HG02885 (cell line): ENCODE results near the gene PACSIN3.
A peak's percentile ranks its signal among the peaks of the same experiment; 100 is the strongest.
"Not testable (repeated sequence)": the region's sequence is repeated elsewhere in the genome, so short reads cannot be mapped to it uniquely, and the experiment has no call there.

ENCODE experiments used
- ATAC-seq: cut with Tn5 transposase; IDR thresholded peaks from one replicate; pipeline ENCODE4 v1.9.1; 2021; ENCODE audit warnings: mild to moderate bottlenecking; ENCODE audit not compliant: unreplicated experiment, poor library complexity

PACSIN3 gene

DNA sequence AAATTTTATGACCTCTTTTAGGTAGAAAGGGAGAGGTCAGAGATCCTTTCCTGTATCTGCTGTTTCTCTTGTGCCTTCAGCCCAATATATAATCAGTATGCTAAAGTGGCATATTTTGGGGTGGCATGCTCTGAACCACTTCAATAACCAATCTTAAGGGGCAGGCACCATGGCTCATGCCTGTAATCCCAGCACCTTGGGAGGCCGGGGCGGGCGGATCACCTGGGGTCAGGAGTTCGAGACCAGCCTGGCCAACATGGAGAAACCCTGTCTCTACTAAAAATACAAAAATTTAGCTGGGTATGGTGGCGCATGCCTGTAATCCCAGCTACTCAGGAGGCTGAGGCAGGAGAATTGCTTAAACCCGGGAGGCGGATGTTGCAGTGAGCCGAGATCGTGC lies 11.9 kb upstream of the PACSIN3 start:
- ATAC-seq = not testable (repeated sequence)

- no peak for ATAC-seq
Observed at GRCh38 chr11:47192111-47192510, 5.9 kb upstream of the PACSIN3 start.

- not testable (repeated sequence) for ATAC-seq
Observed at GRCh38 chr11:47191137-47191536, 4.9 kb upstream of the PACSIN3 start.

GRCh38 chr11:47189100-47189834 lies 3.0 kb upstream of the PACSIN3 start:
- no peak for ATAC-seq

GRCh38 chr11:47188259-47188658 lies 2.0 kb upstream of the PACSIN3 start:
- no peak for ATAC-seq

DNA sequence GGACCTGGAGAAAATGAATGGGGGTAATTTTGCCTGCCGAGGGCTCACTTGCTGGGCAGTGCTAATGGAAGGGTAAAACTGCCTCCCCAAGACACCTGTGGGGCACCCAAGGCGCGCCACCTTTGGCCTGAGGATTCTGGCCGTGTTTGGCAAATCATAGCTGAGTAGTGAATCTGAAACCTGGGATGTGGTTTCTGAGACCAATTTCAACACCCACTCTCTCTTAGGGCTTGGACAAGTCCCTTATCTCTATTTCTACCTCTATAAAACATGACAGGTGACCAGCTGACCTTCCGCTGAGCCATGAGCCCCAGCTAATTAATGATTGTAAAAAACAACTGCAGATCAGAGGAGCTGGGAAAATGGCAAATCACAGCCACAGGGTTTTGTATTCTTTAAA lies 1.5 kb upstream of the PACSIN3 start:
- no peak for ATAC-seq

GRCh38 chr11:47186700-47187695 lies 764 bp upstream of the PACSIN3 start:
- peak; percentile 29 for ATAC-seq

DNA sequence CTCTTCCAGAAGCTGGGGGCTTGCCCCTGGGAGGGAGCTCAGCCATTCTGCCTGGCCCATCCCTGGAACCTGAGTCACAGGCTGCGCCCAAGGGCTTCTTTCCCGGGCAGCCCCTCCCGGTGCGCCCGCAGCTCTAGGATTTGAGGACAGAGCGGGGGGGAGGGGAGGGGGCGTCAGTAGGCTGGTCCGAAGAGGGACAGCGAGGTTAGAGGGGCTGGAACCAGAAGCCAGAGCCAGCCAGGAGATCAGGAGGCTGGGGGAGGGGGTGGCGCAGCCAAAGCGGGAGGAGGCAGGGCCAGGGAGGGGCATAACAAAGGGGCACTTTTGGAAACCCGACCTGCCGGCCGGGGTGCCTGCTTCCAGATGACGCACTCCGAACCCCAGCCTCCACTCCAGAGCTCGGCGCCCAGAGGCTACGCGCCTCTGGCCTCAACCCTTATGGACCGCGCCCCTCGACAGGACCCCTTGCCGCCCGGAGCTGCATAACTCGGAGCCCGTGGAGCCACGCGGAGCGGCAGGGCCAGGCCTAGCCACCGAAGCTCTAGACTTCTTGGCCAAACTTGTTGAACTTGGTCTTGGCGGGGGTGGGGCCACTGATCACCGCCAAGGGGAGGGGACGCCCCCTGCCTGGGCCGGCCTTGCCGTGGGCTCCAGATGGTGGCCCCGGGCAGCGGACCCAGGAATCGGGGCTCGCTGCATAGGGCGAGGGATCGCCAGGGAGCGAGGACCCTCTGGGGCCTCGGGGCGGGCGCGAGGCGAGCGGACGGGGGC lies 744 bp downstream of the PACSIN3 start:
- no peak for ATAC-seq

GRCh38 chr11:47184711-47185304 lies 1.4 kb downstream of the PACSIN3 start:
- ATAC-seq = no peak

- no peak for ATAC-seq
Observed at GRCh38 chr11:47183969-47184368, 2.3 kb downstream of the PACSIN3 start.

DNA sequence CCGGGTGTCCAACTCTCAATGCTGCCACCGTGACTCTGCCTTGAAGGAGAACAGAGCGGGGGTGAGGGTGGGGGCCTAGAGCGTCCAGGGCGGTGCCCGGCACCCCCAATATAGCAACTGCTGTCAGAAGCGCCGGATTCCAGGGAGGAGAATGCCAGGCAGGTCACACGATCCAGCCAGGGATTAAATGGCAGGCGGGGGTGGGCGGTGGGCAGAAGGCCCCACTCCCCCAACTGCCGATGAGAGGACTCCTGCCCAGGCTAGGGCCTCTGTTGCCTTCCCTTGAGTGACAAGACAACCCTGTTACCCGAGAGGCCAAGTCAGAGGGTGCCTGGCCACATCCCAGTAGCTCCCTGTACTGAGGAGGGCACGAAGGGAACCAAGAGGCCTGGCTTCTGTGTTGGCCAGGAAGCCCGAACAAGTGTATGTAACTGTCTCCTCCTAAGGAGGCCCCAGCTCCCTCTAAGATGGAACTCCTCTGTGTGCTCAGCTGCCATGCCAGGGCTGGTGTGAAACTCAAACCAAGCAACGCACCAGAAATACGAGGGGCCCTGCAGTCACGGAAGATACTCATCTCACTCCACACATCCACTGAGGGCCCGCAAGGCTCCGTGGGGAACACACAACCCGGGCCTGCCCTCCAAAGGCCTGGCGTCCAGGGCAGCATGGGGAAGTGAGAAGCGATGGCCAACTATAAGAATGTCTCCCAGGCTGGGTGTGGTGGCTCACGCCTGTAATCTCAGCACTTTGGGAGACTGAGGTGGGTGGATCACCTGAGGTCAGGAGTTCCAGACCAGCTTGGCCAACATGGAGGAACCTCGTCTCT lies 3.0 kb downstream of the PACSIN3 start:
- ATAC-seq = no peak

GRCh38 chr11:47182380-47182779 lies 3.9 kb downstream of the PACSIN3 start:
- ATAC-seq = no peak

- no peak for ATAC-seq
Observed at GRCh38 chr11:47181271-47181670, 5.0 kb downstream of the PACSIN3 start.

DNA sequence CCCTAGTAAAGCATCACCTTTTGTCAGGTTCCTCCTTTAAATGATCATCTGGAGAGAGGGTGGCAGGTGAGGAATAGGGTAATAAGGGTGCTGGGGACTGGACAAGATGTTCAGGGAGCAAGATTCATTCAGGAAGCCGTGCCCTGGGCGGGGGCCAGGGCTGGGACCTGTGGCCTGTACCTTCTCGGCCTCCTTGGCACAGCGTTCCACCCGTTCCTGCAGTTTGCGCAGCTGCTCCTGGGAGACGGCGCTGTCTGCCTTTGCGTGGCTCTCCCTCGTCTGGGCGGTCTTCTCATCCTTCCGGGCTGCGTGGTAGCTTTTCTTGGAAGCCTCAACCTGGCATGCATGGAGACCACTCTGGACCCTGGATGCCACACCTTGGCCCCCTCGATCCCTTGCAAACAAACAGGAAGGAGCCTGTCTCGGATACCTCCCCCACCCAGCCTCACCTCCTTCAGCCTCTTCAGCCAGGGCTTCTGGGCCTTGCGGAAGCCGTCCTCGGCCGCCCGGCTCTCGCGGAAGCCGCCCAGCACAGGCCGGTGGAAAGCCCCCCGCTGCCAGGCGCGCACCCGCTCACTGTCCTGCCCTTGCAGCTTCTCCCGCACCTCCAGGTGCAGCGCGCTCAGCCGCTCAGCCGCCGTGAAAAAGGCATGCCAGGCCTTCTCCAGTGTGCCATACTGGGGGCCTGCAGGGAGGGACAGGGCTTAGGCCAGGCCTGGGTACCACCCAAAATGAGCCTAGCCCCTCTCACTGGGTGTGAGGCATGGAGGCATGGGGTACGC lies 6.0 kb downstream of the PACSIN3 start:
- ATAC-seq = no peak

DNA sequence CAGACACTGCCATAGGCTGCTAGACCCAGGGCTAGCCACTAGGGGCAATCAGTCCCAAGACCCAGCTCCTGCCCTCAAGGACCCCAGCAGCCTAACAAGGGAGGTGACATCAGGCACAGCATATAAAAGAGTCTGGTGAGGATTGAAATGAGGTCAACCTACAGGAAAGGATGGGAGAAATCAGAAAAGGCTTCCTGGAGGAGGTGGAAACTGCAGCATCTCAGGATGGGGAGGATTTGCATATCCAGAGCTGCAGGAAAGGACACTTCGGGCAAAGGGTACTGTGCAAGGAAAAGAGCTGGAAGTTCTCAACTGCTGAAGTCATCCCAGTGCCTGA lies 6.6 kb downstream of the PACSIN3 start:
- peak; percentile 24 for ATAC-seq

DNA sequence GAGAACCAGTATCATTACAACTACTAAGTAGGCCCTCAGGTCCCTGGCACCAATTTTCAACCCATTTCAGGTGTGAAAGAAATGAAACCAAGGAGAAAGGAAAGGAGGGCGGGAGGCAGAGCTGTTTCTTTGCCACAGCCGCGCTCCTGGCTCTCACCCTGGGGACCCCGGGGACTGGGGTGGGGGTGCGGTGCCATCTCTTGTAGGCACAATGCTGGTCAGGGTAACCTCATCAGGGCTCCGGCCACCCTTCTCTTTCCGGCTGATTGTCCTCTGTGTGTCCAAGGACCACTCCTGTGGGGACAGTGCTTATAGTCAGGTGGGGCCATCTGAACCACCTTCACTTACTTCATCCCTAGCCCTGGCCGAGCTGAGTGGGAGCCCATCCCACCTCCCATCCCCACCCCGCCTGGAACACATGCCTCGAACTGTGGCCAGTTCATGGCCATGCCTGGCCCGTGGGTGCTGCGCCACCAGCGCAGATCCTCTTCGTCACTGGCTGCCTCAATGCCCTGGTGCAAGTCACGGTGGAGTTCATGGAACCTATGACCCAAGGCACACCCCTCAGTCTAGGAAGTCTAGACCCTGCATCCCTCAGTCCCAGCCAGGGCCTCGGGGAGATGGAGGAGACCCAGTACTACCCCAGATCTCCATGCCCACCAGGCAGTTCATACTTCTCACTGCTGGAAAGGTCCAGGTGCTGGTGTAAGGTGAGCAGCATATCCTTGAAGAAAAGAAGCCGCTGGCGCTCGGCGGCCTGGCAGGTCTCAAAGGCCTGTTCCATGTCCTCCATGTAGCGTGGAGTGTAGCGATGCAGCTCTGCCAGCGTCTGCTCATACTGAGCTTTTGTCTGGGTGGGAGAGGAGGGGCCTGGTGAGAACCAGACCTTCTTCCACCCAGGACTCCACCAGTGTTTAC lies 7.2 kb downstream of the PACSIN3 start:
- no peak for ATAC-seq

- ATAC-seq = no peak
Observed at GRCh38 chr11:47178316-47178715, 7.9 kb downstream of the PACSIN3 start.

- no peak for ATAC-seq
Observed at GRCh38 chr11:47177846-47178245, 8.4 kb downstream of the PACSIN3 start.
